SU-DHL-6 (cell line): Measurements from ENCODE around the gene DMD.

ENCODE experiments used
- EZH2phosphoT487 ChIP-seq: fragments of 200-600 bp; sonication (generic), shearing (Covaris generic); conservative IDR thresholded peaks from 2 replicates; pipeline ENCODE4 v1.6.1; 2018; ENCODE audit warnings: mild to moderate bottlenecking, antibody characterized with exemption, low read length, moderate library complexity, mixed read lengths
- TF ChIP-seq, protein P1 (sequence below): fragments of 200-600 bp; sonication (generic); IDR thresholded peaks from one replicate; pipeline ENCODE4 v1.5.1; 2017; ENCODE audit warnings: antibody characterized with exemption, mild to moderate bottlenecking, low read length, moderate library complexity; ENCODE audit not compliant: insufficient read depth, poor library complexity, severe bottlenecking

DNA sequence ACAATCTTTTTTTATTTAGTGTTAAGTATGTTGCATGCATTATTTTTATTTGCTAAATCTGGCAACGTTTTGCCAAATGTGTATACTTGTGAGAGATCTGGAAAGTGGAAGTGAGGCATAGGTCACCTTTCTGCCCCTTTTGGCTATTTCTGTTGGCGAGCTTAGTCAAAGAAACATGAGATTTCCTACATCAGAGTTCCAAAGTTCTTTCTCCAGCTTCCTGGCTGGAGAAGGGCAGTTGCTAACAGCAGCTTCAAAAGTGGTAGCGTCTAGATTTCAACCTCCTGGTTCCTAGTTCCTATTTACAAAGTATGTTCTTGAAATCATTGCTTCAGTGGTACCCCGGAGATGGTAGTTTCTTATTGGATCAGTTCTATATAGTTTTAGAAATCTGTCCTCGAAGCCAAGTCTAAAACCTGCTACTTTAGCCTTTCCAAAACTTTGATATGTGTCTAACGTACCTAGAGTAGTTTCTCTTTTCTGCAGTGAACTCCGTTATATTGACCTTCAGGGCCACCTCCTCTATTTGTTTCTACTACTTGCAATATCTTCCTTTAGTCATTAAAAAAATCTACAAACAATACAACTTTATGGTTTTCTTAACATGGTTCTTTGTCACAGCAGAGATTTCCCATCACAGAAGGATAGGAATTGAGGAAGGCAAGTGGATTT is 1683.8 kb downstream of the DMD start:
- TF ChIP-seq, protein P1, sequence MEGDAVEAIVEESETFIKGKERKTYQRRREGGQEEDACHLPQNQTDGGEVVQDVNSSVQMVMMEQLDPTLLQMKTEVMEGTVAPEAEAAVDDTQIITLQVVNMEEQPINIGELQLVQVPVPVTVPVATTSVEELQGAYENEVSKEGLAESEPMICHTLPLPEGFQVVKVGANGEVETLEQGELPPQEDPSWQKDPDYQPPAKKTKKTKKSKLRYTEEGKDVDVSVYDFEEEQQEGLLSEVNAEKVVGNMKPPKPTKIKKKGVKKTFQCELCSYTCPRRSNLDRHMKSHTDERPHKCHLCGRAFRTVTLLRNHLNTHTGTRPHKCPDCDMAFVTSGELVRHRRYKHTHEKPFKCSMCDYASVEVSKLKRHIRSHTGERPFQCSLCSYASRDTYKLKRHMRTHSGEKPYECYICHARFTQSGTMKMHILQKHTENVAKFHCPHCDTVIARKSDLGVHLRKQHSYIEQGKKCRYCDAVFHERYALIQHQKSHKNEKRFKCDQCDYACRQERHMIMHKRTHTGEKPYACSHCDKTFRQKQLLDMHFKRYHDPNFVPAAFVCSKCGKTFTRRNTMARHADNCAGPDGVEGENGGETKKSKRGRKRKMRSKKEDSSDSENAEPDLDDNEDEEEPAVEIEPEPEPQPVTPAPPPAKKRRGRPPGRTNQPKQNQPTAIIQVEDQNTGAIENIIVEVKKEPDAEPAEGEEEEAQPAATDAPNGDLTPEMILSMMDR = no peak
- no peak for TF ChIP-seq EZH2phosphoT487
